HT1080 (cell line): ENCODE results near the gene GABBR1. TPM values are rescaled to one million over a fixed set of nuclear protein-coding genes. Genes with fewer than 3 reads are reported as not detected.
A peak's percentile ranks its signal among the peaks of the same experiment; 100 is the strongest.

Experiments used
- small RNA-seq: library from RNA; depleted of rRNA; stranded (forward); fragments of <200 nt; gene quantifications from one replicate; pipeline ENCODE3, GENCODE V24; 2014
- total RNA-seq: library from RNA; depleted of rRNA; stranded (reverse); fragments of >200 nt; shearing (Covaris generic); gene quantifications from 2 replicates; pipeline ENCODE4 v1.2.3, GENCODE V29; 2014; rRNA removed

The GABBR1 gene
- total RNA-seq, 1 experiment from 2014 or later: 10.4 TPM

Small RNA genes lying within 50 kb of the gene (small RNA-seq; reads per million reads assigned to genes)
- gene SNORD32B (2.2 reads per million, percentile 83 among the genes with 10 or more reads in this experiment), gene SUMO2P1 (not detected), gene TMEM183AP1 (not detected)

Other genes starting within 250 kb of the GABBR1 start
- not detected in 2 replicates for gene OR12D2, start 237.6 kb downstream of the GABBR1 start, total RNA-seq
- not detected in 2 replicates for gene OR12D1, start 218.3 kb downstream of the GABBR1 start, total RNA-seq
- gene OR10C1, start 193.9 kb downstream of the GABBR1 start, total RNA-seq: not detected in 2 replicates
- gene OR11A1, start 176.1 kb downstream of the GABBR1 start, total RNA-seq: not detected in 2 replicates
- not detected in 2 replicates for gene OR2H1, start 176.0 kb downstream of the GABBR1 start, total RNA-seq
- gene MAS1L, start 145.2 kb downstream of the GABBR1 start, total RNA-seq: not detected in 2 replicates
- not detected in 2 replicates for gene UBD, start 73.5 kb downstream of the GABBR1 start, total RNA-seq
- not detected in 2 replicates for gene OR2H2, start 48.1 kb downstream of the GABBR1 start, total RNA-seq
- gene MOG, start 23.9 kb upstream of the GABBR1 start, total RNA-seq: not detected in 2 replicates
- gene ZFP57, start 48.0 kb upstream of the GABBR1 start, total RNA-seq: not detected in 2 replicates
- 0.40 and 0.90 TPM in 2 replicates for gene HLA-F, start 90.3 kb upstream of the GABBR1 start, total RNA-seq
- not detected in 2 replicates for gene HLA-G, start 194.6 kb upstream of the GABBR1 start, total RNA-seq